IPS-11a (cell line): ENCODE measurements around the gene ABHD5.
A peak's percentile ranks its signal among the peaks of the same experiment; 100 is the strongest.

Source experiments
- H3K4me3 ChIP-seq: one replicate; pipeline ENCODE4 v1.5.1; 2013; ENCODE audit warnings: low read depth, low read length, control low read depth

The ABHD5 gene

GRCh38 chr3:43753741-43754715 lies 63.3 kb downstream of the ABHD5 start:
- H3K4me3 ChIP-seq, result no peak overlapping the region

GRCh38 chr3:43755516-43756200 lies 64.9 kb downstream of the ABHD5 start:
- H3K4me3 ChIP-seq, result no peak overlapping the region

- H3K4me3 ChIP-seq, result no peak overlapping the region
These were observed 67.1 kb downstream of the ABHD5 start for GRCh38 chr3:43757666-43758321.

GRCh38 chr3:43758592-43759225 lies 68.0 kb downstream of the ABHD5 start:
- no peak overlapping the region for H3K4me3 ChIP-seq

GRCh38 chr3:43759297-43759782 lies 68.6 kb downstream of the ABHD5 start:
- no peak overlapping the region for H3K4me3 ChIP-seq

- H3K4me3 ChIP-seq, result no peak overlapping the region
These were observed 69.2 kb downstream of the ABHD5 start for GRCh38 chr3:43759938-43760337.

- no peak overlapping the region for H3K4me3 ChIP-seq
These were observed 70.2 kb downstream of the ABHD5 start for GRCh38 chr3:43760938-43761337.

- H3K4me3 ChIP-seq, result no peak overlapping the region
These were observed 71.7 kb downstream of the ABHD5 start for GRCh38 chr3:43762451-43762850.

GRCh38 chr3:43764056-43764455 lies 73.3 kb downstream of the ABHD5 start:
- H3K4me3 ChIP-seq, result no peak overlapping the region

- no peak overlapping the region for H3K4me3 ChIP-seq
These were observed 73.7 kb downstream of the ABHD5 start for GRCh38 chr3:43764471-43764870.

- H3K4me3 ChIP-seq, result no peak overlapping the region
These were observed 74.8 kb downstream of the ABHD5 start for GRCh38 chr3:43765521-43765971.

- no peak overlapping the region for H3K4me3 ChIP-seq
These were observed 76.1 kb downstream of the ABHD5 start for GRCh38 chr3:43766672-43767465.

- no peak overlapping the region for H3K4me3 ChIP-seq
These were observed 77.7 kb downstream of the ABHD5 start for GRCh38 chr3:43768381-43768973.

GRCh38 chr3:43769097-43769884 lies 78.6 kb downstream of the ABHD5 start:
- peak overlapping the region; percentile 25 for H3K4me3 ChIP-seq

GRCh38 chr3:43769885-43770425 lies 79.2 kb downstream of the ABHD5 start:
- H3K4me3 ChIP-seq, result peak overlapping the region; percentile 25

- no peak overlapping the region for H3K4me3 ChIP-seq
These were observed 79.8 kb downstream of the ABHD5 start for GRCh38 chr3:43770426-43771103.

GRCh38 chr3:43771610-43772009 lies 80.9 kb downstream of the ABHD5 start:
- H3K4me3 ChIP-seq, result no peak overlapping the region
